GM18511 (cell line): ENCODE data around the gene KRTAP5-11.
"Not testable (repeated sequence)": the region's sequence is repeated elsewhere in the genome, so short reads cannot be mapped to it uniquely, and the experiment has no call there.

Experiments used
- ATAC-seq: cut with Tn5 transposase; IDR thresholded peaks from one replicate; pipeline ENCODE4 v1.9.1; 2021; ENCODE audit warnings: mild to moderate bottlenecking, moderate library complexity; ENCODE audit not compliant: unreplicated experiment

The KRTAP5-11 gene

GRCh38 chr11:71582309-71582895 lies at the start of gene KRTAP5-11:
Gene KRTAP5-11 (minus strand): TSS chr11:71582875. CDS start chr11:71582837, 38 bp downstream.
- no peak for ATAC-seq

- not testable (repeated sequence) for ATAC-seq
These were observed 48.9 kb upstream of the KRTAP5-11 start for GRCh38 chr11:71631551-71631950.

- ATAC-seq, result not testable (repeated sequence)
These were observed 47.4 kb upstream of the KRTAP5-11 start for GRCh38 chr11:71630071-71630470.

- ATAC-seq, result not testable (repeated sequence)
These were observed 46.3 kb upstream of the KRTAP5-11 start for GRCh38 chr11:71628943-71629342.

- ATAC-seq, result not testable (repeated sequence)
These were observed 40.6 kb upstream of the KRTAP5-11 start for GRCh38 chr11:71623226-71623625.

GRCh38 chr11:71622561-71622960 lies 39.9 kb upstream of the KRTAP5-11 start:
- not testable (repeated sequence) for ATAC-seq

- ATAC-seq, result not testable (repeated sequence)
These were observed 32.3 kb upstream of the KRTAP5-11 start for GRCh38 chr11:71615003-71615402.

- not testable (repeated sequence) for ATAC-seq
These were observed 31.8 kb upstream of the KRTAP5-11 start for GRCh38 chr11:71614366-71614917.

GRCh38 chr11:71613931-71614330 lies 31.3 kb upstream of the KRTAP5-11 start:
- ATAC-seq, result not testable (repeated sequence)

GRCh38 chr11:71611218-71611910 lies 28.7 kb upstream of the KRTAP5-11 start:
- ATAC-seq, result not testable (repeated sequence)

- ATAC-seq, result not testable (repeated sequence)
These were observed 25.6 kb upstream of the KRTAP5-11 start for GRCh38 chr11:71608272-71608671.

GRCh38 chr11:71607520-71608216 lies 25.0 kb upstream of the KRTAP5-11 start:
- ATAC-seq, result not testable (repeated sequence)

- not testable (repeated sequence) for ATAC-seq
These were observed 24.3 kb upstream of the KRTAP5-11 start for GRCh38 chr11:71606853-71607519.

GRCh38 chr11:71604798-71605488 lies 22.3 kb upstream of the KRTAP5-11 start:
- ATAC-seq, result not testable (repeated sequence)

- ATAC-seq, result not testable (repeated sequence)
These were observed 20.5 kb upstream of the KRTAP5-11 start for GRCh38 chr11:71603221-71603620.

GRCh38 chr11:71589546-71589920 lies 6.9 kb upstream of the KRTAP5-11 start:
- not testable (repeated sequence) for ATAC-seq

GRCh38 chr11:71588822-71589545 lies 6.3 kb upstream of the KRTAP5-11 start:
- not testable (repeated sequence) for ATAC-seq

GRCh38 chr11:71588314-71588713 lies 5.6 kb upstream of the KRTAP5-11 start:
- not testable (repeated sequence) for ATAC-seq

- not testable (repeated sequence) for ATAC-seq
These were observed 3.0 kb upstream of the KRTAP5-11 start for GRCh38 chr11:71585673-71586072.

GRCh38 chr11:71582969-71583368 lies 294 bp upstream of the KRTAP5-11 start:
- ATAC-seq, result not testable (repeated sequence)
